ENCODE data around the gene NME3. TPM values are rescaled to one million over a fixed set of nuclear protein-coding genes. Genes with fewer than 3 reads are reported as not detected.

NME3 gene
- total RNA-seq, 1 experiment from 2014 or later: 103 TPM

GRCh38 chr16:1743376-1744337, 27.7 kb downstream of the NME3 start:
- Histone ChIP-seq H3K4me3 (replicated peaks in 1 of 2; ENCODE audit: low read depth in 1 of 2, low read length in 2 of 2) (no peak overlapping the region), H3K9me3 (ENCODE audit: control insufficient read depth in 1 of 2, insufficient read depth in 1 of 2, low read depth in 1 of 2, low read length in 2 of 2) (no peaks in the 10 kb centered on the region; a peak in 2 of 4 replicates), H3K79me2 (ENCODE audit: insufficient read depth, low read length) (no peaks in the 10 kb centered on the region), H3K4me1 (ENCODE audit: control insufficient read depth in 1 of 2, insufficient read depth in 2 of 2, low read length in 2 of 2) (no peaks in the 10 kb centered on the region), H3K4me2 (ENCODE audit: low read length) (no peak overlapping the region), H3K9me2 (ENCODE audit: insufficient read depth) (no peaks in the 10 kb centered on the region), H3K27ac (ENCODE audit: low read depth, low read length) (no peak overlapping the region), H3K36me3 (ENCODE audit: control insufficient read depth in 1 of 2, insufficient read depth in 2 of 2, low read length in 2 of 2) (peaks cover 5 to 6% of the 10 kb centered on the region in 2 experiments; a peak in 1 of 4 replicates), H2AFZ (ENCODE audit: low read depth, low read length, poor library complexity, severe bottlenecking) (no peak overlapping the region), H3K9ac (ENCODE audit: low read length) (no peak overlapping the region), H3K27me3 (ENCODE audit: insufficient read depth, low read length) (no peaks in the 10 kb centered on the region), H4K20me1 (ENCODE audit: insufficient read depth) (no peaks in the 10 kb centered on the region)
- BruUV-seq (replicated peaks): TSS peak; percentile 38
- CTCF ChIA-PET: no interaction called here
- RAD21 ChIA-PET (ENCODE audit: low non-redundant PET in 1 of 2, low total read pairs in 2 of 2, uncharacterized antibody in 2 of 2, unreplicated experiment in 2 of 2): no interaction called here
- ATAC-seq: no peak
- POLR2A ChIA-PET: no interaction called here
- no peak for DNase-seq (ENCODE audit: low read depth, low spot score)
- intact Hi-C loops (cut with micrococcal nuclease): no loop called here
- TF ChIP-seq SP1 (IDR thresholded peaks at IDR 0.05; ENCODE audit: low read depth): no peak
- TF ChIP-seq ELF1 (IDR thresholded peaks at IDR 0.05; ENCODE audit: borderline replicate concordance, low read depth): no peak
- TF ChIP-seq POLR2A (IDR thresholded peaks at IDR 0.05; ENCODE audit: borderline replicate concordance, extremely low read depth, insufficient read depth, insufficient read length): no peak
- TF ChIP-seq EZH2phosphoT487 (IDR thresholded peaks at IDR 0.05; ENCODE audit: borderline replicate concordance): no peak
- no peak for TF ChIP-seq SIN3A (IDR thresholded peaks at IDR 0.05; ENCODE audit: low read depth)
- TF ChIP-seq CBX3 (IDR thresholded peaks at IDR 0.05; ENCODE audit: low read depth): no peak
- no peak for TF ChIP-seq YY1 (IDR thresholded peaks at IDR 0.05; ENCODE audit: extremely low read depth, insufficient replicate concordance, low read depth, low read length)

GRCh38 chr16:1741553-1742165, 29.7 kb downstream of the NME3 start:
- Histone ChIP-seq H3K9me3 (ENCODE audit: control insufficient read depth in 1 of 2, insufficient read depth in 1 of 2, low read depth in 1 of 2, low read length in 2 of 2) (peaks cover 0 to 4% of the 10 kb centered on the region in 2 experiments; a peak in 2 of 4 replicates), H3K36me3 (ENCODE audit: control insufficient read depth in 1 of 2, insufficient read depth in 2 of 2, low read length in 2 of 2) (no peaks in the 10 kb centered on the region), H3K4me2 (ENCODE audit: low read length) (no peak overlapping the region), H3K9ac (ENCODE audit: low read length) (no peak overlapping the region), H2AFZ (ENCODE audit: low read depth, low read length, poor library complexity, severe bottlenecking) (no peak overlapping the region), H3K4me1 (ENCODE audit: control insufficient read depth in 1 of 2, insufficient read depth in 2 of 2, low read length in 2 of 2) (no peaks in the 10 kb centered on the region), H3K27me3 (ENCODE audit: insufficient read depth, low read length) (no peaks in the 10 kb centered on the region), H3K9me2 (ENCODE audit: insufficient read depth) (no peaks in the 10 kb centered on the region), H3K4me3 (replicated peaks in 1 of 2; ENCODE audit: low read depth in 1 of 2, low read length in 2 of 2) (no peak overlapping the region), H3K79me2 (ENCODE audit: insufficient read depth, low read length) (no peaks in the 10 kb centered on the region), H4K20me1 (ENCODE audit: insufficient read depth) (no peaks in the 10 kb centered on the region), H3K27ac (ENCODE audit: low read depth, low read length) (no peak overlapping the region)
- DNase-seq (ENCODE audit: low read depth, low spot score): no peak
- ChIA-PET POLR2A (no interaction called here), CTCF (no interaction called here), RAD21 (ENCODE audit: low non-redundant PET in 1 of 2, low total read pairs in 2 of 2, uncharacterized antibody in 2 of 2, unreplicated experiment in 2 of 2) (interaction anchor here in 1 of 2 experiments (0.6 kb wide), 1 partner anchor 445 kb away, joined by 4 read pairs; no protein-coding TSS in a partner anchor)
- intact Hi-C loops (cut with micrococcal nuclease): no loop called here
- TF ChIP-seq ZBTB33 (IDR thresholded peaks at IDR 0.05; ENCODE audit: extremely low read depth, insufficient replicate concordance, low read length) (no peak), SIN3A (IDR thresholded peaks at IDR 0.05; ENCODE audit: low read depth) (no peak), SRF (IDR thresholded peaks at IDR 0.05; ENCODE audit: low read depth) (no peak)
- no peak for ATAC-seq
- BruUV-seq (replicated peaks): no TSS peak
